HEK293 (cell line): ENCODE measurements around the gene ACTG1.
"Not testable (repeated sequence)": the region's sequence is repeated elsewhere in the genome, so short reads cannot be mapped to it uniquely, and the experiment has no call there.

Experiments used
- CTCF ChIA-PET: fragments of 350-600 bp; formaldehyde crosslinking; extraction: SDS; loops from one replicate; lab custom pipeline; 2021; ENCODE audit warnings: antibody characterized with exemption; lab: Yijun Ruan, JAX
- POLR2A ChIA-PET: fragments of 300-600 bp; formaldehyde crosslinking; extraction: SDS; loops from one replicate; lab custom pipeline; 2020; ENCODE audit warnings: antibody characterized with exemption, inconsistent platforms; lab: Yijun Ruan, JAX
- H3K27ac ChIP-seq: fragments of 200-500 bp; sonication (Bioruptor generic); 2 replicates; pipeline ENCODE4 v1.5.1; 2014; ENCODE audit warnings: low read depth, low read length, control low read depth, inconsistent platforms; ENCODE audit errors: extremely low read depth
- H3K36me3 ChIP-seq, 2 experiments: fragments of 200-500 bp in 1 of 2; sonication (Bioruptor generic) in 1 of 2; 1 replicate in 1 of 2; 2 replicates in 1 of 2; pipeline ENCODE4 v1.5.1; 2014 to 2017; ENCODE audit warnings: inconsistent platforms in 2 of 2, low read length in 2 of 2; ENCODE audit not compliant: control insufficient read depth in 2 of 2, insufficient read depth in 1 of 2
- H3K4me1 ChIP-seq: fragments of 200-500 bp; sonication (Bioruptor generic); 2 replicates; pipeline ENCODE4 v1.5.1; 2014; ENCODE audit warnings: mild to moderate bottlenecking, low read length, inconsistent platforms; ENCODE audit not compliant: control insufficient read depth, insufficient read depth
- H3K4me3 ChIP-seq: 2 replicates; pipeline ENCODE4 v1.5.1; 2011; ENCODE audit warnings: low read depth, mild to moderate bottlenecking, control low read depth, low read length, moderate library complexity
- H3K9me3 ChIP-seq: fragments of 200-500 bp; sonication (Bioruptor generic); 2 replicates; pipeline ENCODE4 v1.5.1; 2014; ENCODE audit warnings: low read depth, low read length, inconsistent platforms; ENCODE audit not compliant: control insufficient read depth, insufficient read depth
- AEBP2 ChIP-seq: fragments of 450-650 bp; formaldehyde crosslinking; IDR thresholded peaks from 2 replicates; pipeline ENCODE4 v1.5.1; 2016; ENCODE audit warnings: missing biosample characterization, missing genetic modification characterization, borderline replicate concordance
- HOXD13 ChIP-seq: sonication (generic); formaldehyde crosslinking; IDR thresholded peaks from 2 replicates; pipeline ENCODE4 v1.8.0; 2022; ENCODE audit warnings: missing genetic modification reagents, borderline replicate concordance
- ZBTB26 ChIP-seq: fragments of 450-650 bp; formaldehyde crosslinking; optimal IDR thresholded peaks from 2 replicates; pipeline ENCODE3; 2016; ENCODE audit warnings: missing biosample characterization, mild to moderate bottlenecking, missing genetic modification characterization
- ZNF10 ChIP-seq: fragments of 450-650 bp; formaldehyde crosslinking; IDR thresholded peaks from 2 replicates; pipeline ENCODE4 v1.5.1; 2017; ENCODE audit warnings: missing biosample characterization, missing genetic modification characterization
- ZNF157 ChIP-seq: fragments of 450-650 bp; formaldehyde crosslinking; IDR thresholded peaks from 2 replicates; pipeline ENCODE4 v1.5.1; 2016; ENCODE audit warnings: missing biosample characterization, missing genetic modification characterization
- ZNF2 ChIP-seq: fragments of 450-650 bp; formaldehyde crosslinking; IDR thresholded peaks from 2 replicates; pipeline ENCODE4 v1.5.1; 2016; ENCODE audit warnings: missing biosample characterization, missing genetic modification characterization
- ZNF239 ChIP-seq: fragments of 450-650 bp; formaldehyde crosslinking; IDR thresholded peaks from 2 replicates; pipeline ENCODE4 v1.5.1; 2016; ENCODE audit warnings: missing biosample characterization, missing genetic modification characterization
- ZNF280C ChIP-seq: fragments of 450-650 bp; formaldehyde crosslinking; IDR thresholded peaks from 2 replicates; pipeline ENCODE4 v1.5.1; 2016; ENCODE audit warnings: missing biosample characterization, missing genetic modification characterization
- ZNF513 ChIP-seq: fragments of 450-650 bp; IDR thresholded peaks from 2 replicates; pipeline ENCODE4 v1.5.1; 2018; ENCODE audit warnings: missing biosample characterization, missing genetic modification characterization
- ZNF707 ChIP-seq: fragments of 450-650 bp; formaldehyde crosslinking; IDR thresholded peaks from 2 replicates; pipeline ENCODE4 v1.5.1; 2016; ENCODE audit warnings: missing biosample characterization, missing genetic modification characterization
- ZNF777 ChIP-seq: fragments of 450-650 bp; formaldehyde crosslinking; IDR thresholded peaks from 2 replicates; pipeline ENCODE4 v1.5.1; 2017; ENCODE audit warnings: missing biosample characterization, missing genetic modification characterization, borderline replicate concordance
- ZNF791 ChIP-seq: fragments of 450-650 bp; formaldehyde crosslinking; IDR thresholded peaks from 2 replicates; pipeline ENCODE4 v1.5.1; 2016; ENCODE audit warnings: missing biosample characterization, missing genetic modification characterization

The ACTG1 gene

GRCh38 chr17:81531998-81532404 is 19.4 kb upstream of the ACTG1 start:
- H3K4me1 ChIP-seq, H3K9me3 ChIP-seq, H3K4me3 ChIP-seq, CTCF ChIA-PET, POLR2A ChIA-PET, H3K36me3 ChIP-seq, H3K27ac ChIP-seq: not testable (repeated sequence)
- TF ChIP-seq AEBP2 (tag by site-specific recombination) (0 out of 2 replicates have a peak, but pooled peaks have one; percentile 24), ZNF157 (tag by site-specific recombination) (0 out of 2 replicates have a peak, but pooled peaks have one; percentile 56), ZNF239 (tag by site-specific recombination) (peak; percentile 70; the same call in 1 of the 2 replicates), ZBTB26 (tag by site-specific recombination) (peak; percentile 5), ZNF777 (0 out of 2 replicates have a peak, but pooled peaks have one; percentile 27), HOXD13 (CRISPR knock-in tag) (peak; percentile 32; the same call in 1 of the 2 replicates), ZNF707 (tag by site-specific recombination) (peak; percentile 40; the same call in 1 of the 2 replicates), ZNF513 (peak; percentile 94), ZNF2 (tag by site-specific recombination) (0 out of 2 replicates have a peak, but pooled peaks have one; percentile 31), ZNF791 (tag by site-specific recombination) (peak; percentile 27; the same call in 1 of the 2 replicates), ZNF280C (tag by site-specific recombination) (0 out of 2 replicates have a peak, but pooled peaks have one; percentile 47)

- POLR2A ChIA-PET: interaction anchor here (1.0 to 1.3 kb wide), 2 partner anchors 10 to 13 kb away, joined by 3 to 5 read pairs; no protein-coding TSS in a partner anchor
- TF ChIP-seq ZNF513 (peak; percentile 2; the same call in 1 of the 2 replicates), ZNF10 (tag by site-specific recombination) (peak; percentile 60; the same call in 1 of the 2 replicates), HOXD13 (CRISPR knock-in tag) (0 out of 2 replicates have a peak, but pooled peaks have one; percentile 33)
- TF ChIP-seq, all 188 proteins: peak for 3; not testable (repeated sequence) for 185
- H3K4me3 ChIP-seq, H3K4me1 ChIP-seq, CTCF ChIA-PET, H3K9me3 ChIP-seq, H3K27ac ChIP-seq, H3K36me3 ChIP-seq: not testable (repeated sequence)
Measured at GRCh38 chr17:81531013-81531412, 18.4 kb upstream of the ACTG1 start.
